HG03442 (cell line): ENCODE measurements around the gene PPP1R3G.
"Not testable (repeated sequence)": the region's sequence is repeated elsewhere in the genome, so short reads cannot be mapped to it uniquely, and the experiment has no call there.

Source experiments
- ATAC-seq: cut with Tn5 transposase; IDR thresholded peaks from one replicate; pipeline ENCODE4 v1.9.1; 2021; ENCODE audit warnings: mild to moderate bottlenecking, moderate library complexity; ENCODE audit not compliant: unreplicated experiment

PPP1R3G gene

GRCh38 chr6:5084781-5085647 is at the start of gene PPP1R3G:
PPP1R3G (plus strand) TSS chr6:5085341; CDS start chr6:5085486, 145 bp downstream.
- ATAC-seq = peak; percentile 52

GRCh38 chr6:5036269-5036668 is 48.9 kb upstream of the PPP1R3G start:
- ATAC-seq = no peak

GRCh38 chr6:5041955-5042354 is 43.2 kb upstream of the PPP1R3G start:
- ATAC-seq = no peak

- ATAC-seq = no peak
Observed at GRCh38 chr6:5042436-5042835, 42.7 kb upstream of the PPP1R3G start.

GRCh38 chr6:5044866-5045265 is 40.3 kb upstream of the PPP1R3G start:
- no peak for ATAC-seq

GRCh38 chr6:5045416-5045815 is 39.7 kb upstream of the PPP1R3G start:
- ATAC-seq = no peak

GRCh38 chr6:5046430-5046829 is 38.7 kb upstream of the PPP1R3G start:
- no peak for ATAC-seq

- ATAC-seq = no peak
Observed at GRCh38 chr6:5050009-5050408, 35.1 kb upstream of the PPP1R3G start.

GRCh38 chr6:5051394-5051793 is 33.7 kb upstream of the PPP1R3G start:
- no peak for ATAC-seq

GRCh38 chr6:5053038-5053437 is 32.1 kb upstream of the PPP1R3G start:
- ATAC-seq = no peak

- no peak for ATAC-seq
Observed at GRCh38 chr6:5053864-5054244, 31.3 kb upstream of the PPP1R3G start.

GRCh38 chr6:5054245-5054873 is 30.8 kb upstream of the PPP1R3G start:
- ATAC-seq = no peak

- no peak for ATAC-seq
Observed at GRCh38 chr6:5055118-5055517, 30.0 kb upstream of the PPP1R3G start.

GRCh38 chr6:5058254-5058653 is 26.9 kb upstream of the PPP1R3G start:
- no peak for ATAC-seq

GRCh38 chr6:5059036-5059896 is 25.9 kb upstream of the PPP1R3G start:
- ATAC-seq = no peak

GRCh38 chr6:5060439-5060838 is 24.7 kb upstream of the PPP1R3G start:
- ATAC-seq = not testable (repeated sequence)

GRCh38 chr6:5061152-5061551 is 24.0 kb upstream of the PPP1R3G start:
- ATAC-seq = no peak

- ATAC-seq = no peak
Observed at GRCh38 chr6:5063617-5064016, 21.5 kb upstream of the PPP1R3G start.

GRCh38 chr6:5066456-5067093 is 18.6 kb upstream of the PPP1R3G start:
- ATAC-seq = no peak

GRCh38 chr6:5067305-5067704 is 17.8 kb upstream of the PPP1R3G start:
- ATAC-seq = no peak
